Panc1 (cell line): ENCODE measurements around the gene TCEA3. TPM values are rescaled to one million over a fixed set of nuclear protein-coding genes. Genes with fewer than 3 reads are reported as not detected.
"Not testable (repeated sequence)": the region's sequence is repeated elsewhere in the genome, so short reads cannot be mapped to it uniquely, and the experiment has no call there.

Experiments
- ATAC-seq: fragments of 200-7000 bp; cut with Tn5 transposase; 2 replicates; pipeline ENCODE4 v1.9.1; 2020; ENCODE audit warnings: mild to moderate bottlenecking, moderate library complexity
- BruUV-seq: library from RNA; stranded (reverse); fragments of 400-500 nt; replicated peaks from 2 replicates; lab custom pipeline; 2021; lab: Mats Ljungman, UMichigan
- CTCF ChIA-PET: fragments of 300-600 bp; sonication (Branson Sonifier 250); formaldehyde crosslinking; loops from one replicate; lab custom pipeline; 2022; ENCODE audit warnings: antibody characterized with exemption; lab: Charles Lee
- POLR2A ChIA-PET: fragments of 300-600 bp; sonication (Branson Sonifier 250); formaldehyde crosslinking; loops from one replicate; lab custom pipeline; 2022; ENCODE audit warnings: antibody characterized with exemption; lab: Charles Lee
- DNase-seq: peaks from one replicate; pipeline ENCODE4 v3.0.0-alpha.2; 2010; ENCODE audit warnings: low read depth, low spot score
- H3K27ac ChIP-seq: 2 replicates; pipeline ENCODE4 v1.5.1; 2011; ENCODE audit warnings: mild to moderate bottlenecking, low read length, inconsistent platforms
- H3K27me3 ChIP-seq: fragments of 200-500 bp; sonication (Bioruptor generic); 2 replicates; pipeline ENCODE4 v1.6.0; 2014; ENCODE audit warnings: low read length, inconsistent platforms; ENCODE audit not compliant: control insufficient read depth, insufficient read depth
- H3K36me3 ChIP-seq: fragments of 200-500 bp; sonication (Bioruptor generic); 2 replicates; pipeline ENCODE4 v1.5.1; 2014; ENCODE audit warnings: inconsistent platforms, mild to moderate bottlenecking, low read length, moderate library complexity; ENCODE audit not compliant: control insufficient read depth, insufficient read depth
- H3K4me1 ChIP-seq: 2 replicates; pipeline ENCODE4 v1.5.1; 2011; ENCODE audit warnings: inconsistent platforms, mild to moderate bottlenecking, low read length, moderate library complexity; ENCODE audit not compliant: control insufficient read depth, insufficient read depth
- H3K4me3 ChIP-seq, 2 experiments: 2 replicates each; pipeline ENCODE4 v1.5.1; 2011 to 2012; ENCODE audit warnings: low read depth in 2 of 2, low read length in 2 of 2, mild to moderate bottlenecking in 2 of 2, inconsistent platforms in 1 of 2, moderate library complexity in 1 of 2
- H3K9me3 ChIP-seq: fragments of 200-500 bp; sonication (Bioruptor generic); 2 replicates; pipeline ENCODE4 v1.5.1; 2014; ENCODE audit warnings: low read depth, mild to moderate bottlenecking, inconsistent platforms, low read length, moderate library complexity; ENCODE audit not compliant: control insufficient read depth, insufficient read depth
- CTCF ChIP-seq: fragments of 450-650 bp; IDR thresholded peaks from 2 replicates; pipeline ENCODE4 v1.5.1; 2017; ENCODE audit warnings: mild to moderate bottlenecking
- POLR2AphosphoS5 ChIP-seq: IDR thresholded peaks from 2 replicates; pipeline ENCODE4 v1.6.1; 2012; ENCODE audit warnings: mild to moderate bottlenecking, low read depth, low read length, moderate library complexity
- REST ChIP-seq, 2 experiments: IDR thresholded peaks; 2 replicates each; pipeline ENCODE4 v1.6.1; 2011 to 2012; ENCODE audit warnings: low read depth in 2 of 2, control low read depth in 1 of 2, low read length in 1 of 2, mild to moderate bottlenecking in 1 of 2, moderate library complexity in 1 of 2; ENCODE audit not compliant: insufficient read depth in 1 of 2
- SIN3A ChIP-seq: IDR thresholded peaks from 2 replicates; pipeline ENCODE4 v1.6.1; 2012; ENCODE audit warnings: low read depth, mild to moderate bottlenecking, low read length, moderate library complexity, borderline replicate concordance; ENCODE audit not compliant: insufficient read depth
- TCF7L2 ChIP-seq: IDR thresholded peaks from 2 replicates; pipeline ENCODE4 v1.6.1; 2011; ENCODE audit warnings: mild to moderate bottlenecking, low read depth, low read length, inconsistent platforms
- in situ Hi-C: cut with HindIII; loops from 2 replicates; pipeline ENCODE4 v1.10.0; 2016; ENCODE audit warnings: low sequenced_read_pairs, low pct_unique_long_range_greater_than_20kb
- intact Hi-C: fragments of 100-400 bp; cut with micrococcal nuclease; formaldehyde crosslinking; loops from one replicate; pipeline ENCODE4 v1.10.0; 2022; ENCODE audit not compliant: unreplicated experiment
- total RNA-seq: library from RNA; stranded (reverse); gene quantifications from one replicate; pipeline ENCODE4 v1.2.1, GENCODE V29; 2021; ENCODE audit not compliant: unreplicated experiment

Gene TCEA3
- total RNA-seq, 1 experiment from 2014 or later = 8.3 TPM

- peaks cover 15% of the 10 kb centered on the region for H3K4me1 ChIP-seq
- in situ Hi-C loops (no loop called here), intact Hi-C loops (no loop called here)
- DNase-seq = no peak
- H3K4me3 ChIP-seq = no peak overlapping the region
- H3K36me3 ChIP-seq = no peaks in the 10 kb centered on the region
- no peak for ATAC-seq
- H3K9me3 ChIP-seq = no peaks in the 10 kb centered on the region
- ChIA-PET CTCF (interaction anchor here (1.4 kb wide), 1 partner anchor 23 kb away, joined by 5 read pairs; no protein-coding TSS in a partner anchor), POLR2A (no interaction called here)
- TF ChIP-seq SIN3A = no peak
- TF ChIP-seq REST (IDR thresholded peaks at IDR 0.05; ENCODE audit: insufficient read depth in 1 of 2, low read depth in 2 of 2, low read length in 1 of 2) = no peak
- TF ChIP-seq CTCF = no peak
- TF ChIP-seq POLR2AphosphoS5 = no peak
- no peak for TF ChIP-seq TCF7L2
- no peak overlapping the region for H3K27ac ChIP-seq
- no TSS peak for BruUV-seq
- no peaks in the 10 kb centered on the region for H3K27me3 ChIP-seq
These were observed 43.2 kb downstream of the TCEA3 start for GRCh38 chr1:23381233-23381885.

- no peak for TF ChIP-seq SIN3A
- TF ChIP-seq TCF7L2 = no peak
- TF ChIP-seq CTCF = no peak
- TF ChIP-seq POLR2AphosphoS5 = no peak
- TF ChIP-seq REST (IDR thresholded peaks at IDR 0.05; ENCODE audit: insufficient read depth in 1 of 2, low read depth in 2 of 2, low read length in 1 of 2) = no peak
- no peak for DNase-seq
- Histone ChIP-seq H3K27ac (peak overlapping the region; percentile 29; the same call in 1 of the 2 replicates), H3K4me3 (no peak overlapping the region), H3K36me3 (no peaks in the 10 kb centered on the region), H3K9me3 (no peaks in the 10 kb centered on the region), H3K4me1 (peaks cover 15% of the 10 kb centered on the region), H3K27me3 (no peaks in the 10 kb centered on the region)
- in situ Hi-C loops = no loop called here
- ATAC-seq = no peak
- no TSS peak for BruUV-seq
- ChIA-PET CTCF (no interaction called here), POLR2A (no interaction called here)
- intact Hi-C loops = no loop called here
These were observed 43.8 kb downstream of the TCEA3 start for GRCh38 chr1:23380719-23381118.

- Histone ChIP-seq H3K27ac (peak overlapping the region; percentile 29; the same call in 1 of the 2 replicates), H3K4me1 (peaks cover 15% of the 10 kb centered on the region)
- DNase-seq, intact Hi-C loops, ATAC-seq, POLR2A ChIA-PET, H3K36me3 ChIP-seq, in situ Hi-C loops, H3K9me3 ChIP-seq, BruUV-seq, H3K27me3 ChIP-seq, H3K4me3 ChIP-seq: not testable (repeated sequence)
- CTCF ChIA-PET = interaction anchor here (0.7 kb wide), 1 partner anchor 47 kb away, joined by 3 read pairs; no protein-coding TSS in a partner anchor
These were observed 44.3 kb downstream of the TCEA3 start for GRCh38 chr1:23380236-23380635.
